Mucosa of descending colon (tissue), 3 donors: ENCODE results near the gene EHD1. TPM values are rescaled to one million over a fixed set of nuclear protein-coding genes. Genes with fewer than 3 reads are reported as not detected.

Experiments used
- ATAC-seq: fragments of 200-7000 bp; cut with Tn5 transposase; one replicate; pipeline ENCODE4 v1.9.1; 2020; ENCODE audit warnings: mild to moderate bottlenecking, moderate library complexity
- DNase-seq, 3 donors: peaks; one replicate each; pipeline ENCODE4 v3.0.0-alpha.2; 2020
- H3K36me3 ChIP-seq: fragments of 200-600 bp; one replicate; pipeline ENCODE4 v1.8.0; 2021; ENCODE audit warnings: low read depth, mild to moderate bottlenecking
- H3K4me1 ChIP-seq: fragments of 200-600 bp; one replicate; pipeline ENCODE4 v1.8.0; 2021; ENCODE audit warnings: low read depth, mild to moderate bottlenecking
- H3K4me3 ChIP-seq: fragments of 200-600 bp; one replicate; pipeline ENCODE4 v1.8.0; 2021; ENCODE audit warnings: mild to moderate bottlenecking
- H3K9me3 ChIP-seq: fragments of 200-600 bp; one replicate; pipeline ENCODE4 v1.8.0; 2021; ENCODE audit warnings: mild to moderate bottlenecking
- intact Hi-C, 2 donors: fragments of 100-400 bp; cut with DNase I in 1 of 2; cut with micrococcal nuclease in 1 of 2; formaldehyde crosslinking; loops; one replicate each; pipeline versions ENCODE4 v1.11.0 to v1.11.1; 2022; cut with DNase I, micrococcal nuclease
- total RNA-seq, 3 donors: library from RNA; stranded (reverse); fragmentation: NEBNext Ultra II Directional in 2 of 3; extraction: Animal tissue kit (Norgen Biotek cat#: 25700) in 2 of 3; gene quantifications; one replicate each; pipeline versions ENCODE4 v1.2.1 to v1.2.4, GENCODE V29; 2021 to 2023
- TF ChIP-seq, protein P1 (sequence below): fragments of 200-600 bp; IDR thresholded peaks from one replicate; pipeline ENCODE4 v1.8.0; 2022; ENCODE audit warnings: antibody characterized with exemption, mild to moderate bottlenecking
- donor health status: DM: no; HTN: no; CAD: no; lungs with moderate emphysema.
- donor health status: DM: no; HTN: no; CAD: no.
- donor health status: DM: no; HTN: yes; CAD: no.

The EHD1 gene
- total RNA-seq, 3 donors from 2014 or later, result 58.3 to 85.9 (median 81.5) TPM

DNA sequence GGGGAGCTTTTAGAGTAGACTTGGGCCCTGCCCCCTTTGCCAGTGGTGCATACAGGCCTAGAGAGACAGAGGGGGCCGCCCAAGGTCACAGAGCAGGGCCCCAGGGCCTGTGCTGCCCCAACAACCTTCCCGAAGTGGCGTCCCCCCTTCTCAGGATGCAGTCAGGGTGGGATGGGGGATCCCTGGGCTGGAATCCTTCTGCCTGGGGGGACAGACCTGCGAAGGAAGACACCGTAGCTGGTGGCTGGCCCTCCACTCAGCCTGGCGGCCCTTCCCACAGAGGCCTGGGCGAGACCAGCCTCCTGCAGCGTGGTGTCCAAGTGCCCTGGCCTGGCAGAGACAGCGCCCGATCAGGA, 14.4 kb upstream of the EHD1 start:
- H3K36me3 ChIP-seq, result no peaks in the 10 kb centered on the region
- ATAC-seq (no peak), DNase-seq (peak in 1 of 3 donors; percentile 56)
- peak overlapping the region; percentile 72 for H3K4me3 ChIP-seq
- peaks cover 12% of the 10 kb centered on the region for H3K4me1 ChIP-seq
- no peaks in the 10 kb centered on the region for H3K9me3 ChIP-seq
- TF ChIP-seq, protein P1, sequence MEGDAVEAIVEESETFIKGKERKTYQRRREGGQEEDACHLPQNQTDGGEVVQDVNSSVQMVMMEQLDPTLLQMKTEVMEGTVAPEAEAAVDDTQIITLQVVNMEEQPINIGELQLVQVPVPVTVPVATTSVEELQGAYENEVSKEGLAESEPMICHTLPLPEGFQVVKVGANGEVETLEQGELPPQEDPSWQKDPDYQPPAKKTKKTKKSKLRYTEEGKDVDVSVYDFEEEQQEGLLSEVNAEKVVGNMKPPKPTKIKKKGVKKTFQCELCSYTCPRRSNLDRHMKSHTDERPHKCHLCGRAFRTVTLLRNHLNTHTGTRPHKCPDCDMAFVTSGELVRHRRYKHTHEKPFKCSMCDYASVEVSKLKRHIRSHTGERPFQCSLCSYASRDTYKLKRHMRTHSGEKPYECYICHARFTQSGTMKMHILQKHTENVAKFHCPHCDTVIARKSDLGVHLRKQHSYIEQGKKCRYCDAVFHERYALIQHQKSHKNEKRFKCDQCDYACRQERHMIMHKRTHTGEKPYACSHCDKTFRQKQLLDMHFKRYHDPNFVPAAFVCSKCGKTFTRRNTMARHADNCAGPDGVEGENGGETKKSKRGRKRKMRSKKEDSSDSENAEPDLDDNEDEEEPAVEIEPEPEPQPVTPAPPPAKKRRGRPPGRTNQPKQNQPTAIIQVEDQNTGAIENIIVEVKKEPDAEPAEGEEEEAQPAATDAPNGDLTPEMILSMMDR, result no peak
- intact Hi-C loops, result loop anchor here (5.0 kb wide), 1 partner anchor 46 kb away; no protein-coding TSS in a partner anchor

DNA sequence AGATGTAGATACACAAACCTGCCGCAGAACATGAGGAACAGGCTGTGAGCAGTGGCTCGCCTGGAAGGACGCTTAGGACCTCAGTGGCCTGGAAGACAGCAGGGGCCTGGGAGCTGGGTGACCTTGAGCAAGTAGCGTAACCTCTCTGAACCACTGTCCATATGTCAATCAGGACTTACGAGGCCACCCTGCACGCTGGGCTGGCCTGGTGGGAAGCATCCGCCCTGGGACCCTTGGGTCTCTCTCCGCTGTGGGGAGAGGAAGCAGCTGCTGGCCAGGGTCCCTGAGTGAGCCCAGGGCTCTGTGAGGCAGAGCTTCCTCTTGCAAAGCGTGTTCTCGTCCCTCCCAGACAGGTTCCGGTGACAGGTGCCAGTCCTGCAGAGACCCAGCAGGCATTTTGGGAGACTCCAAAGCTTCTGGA, 14.0 kb upstream of the EHD1 start:
- Histone ChIP-seq H3K36me3 (no peaks in the 10 kb centered on the region), H3K4me1 (peaks cover 16% of the 10 kb centered on the region), H3K4me3 (peak overlapping the region; percentile 72), H3K9me3 (no peaks in the 10 kb centered on the region)
- DNase-seq (peak in 1 of 3 donors; percentile 59), ATAC-seq (no peak)
- TF ChIP-seq, protein P1, result no peak
- intact Hi-C loops, result loop anchor here (5.0 kb wide), 1 partner anchor 45 kb away; no protein-coding TSS in a partner anchor

DNA sequence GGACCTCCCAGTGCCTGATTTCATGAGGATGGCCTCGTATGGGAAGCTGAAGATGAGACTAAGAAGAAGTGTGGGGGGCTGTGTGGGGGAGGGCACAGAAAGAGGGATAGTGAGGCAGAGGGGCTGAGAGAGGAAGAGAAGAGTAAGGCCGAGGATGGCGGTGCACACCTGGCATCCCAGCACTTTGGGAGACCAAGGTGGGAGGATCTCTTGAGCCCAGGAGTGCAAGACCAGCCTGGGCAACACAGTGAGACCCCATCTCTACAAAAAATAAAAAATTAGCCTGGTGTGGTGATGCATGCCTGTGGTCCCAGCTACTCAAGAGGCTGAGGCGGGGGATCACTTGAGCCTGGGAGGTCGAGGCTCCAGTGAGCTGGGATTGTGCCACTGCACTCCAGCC, 13.5 kb upstream of the EHD1 start:
- H3K9me3 ChIP-seq, result no peaks in the 10 kb centered on the region
- TF ChIP-seq, protein P1, result no peak
- DNase-seq (no peak), ATAC-seq (no peak)
- no peaks in the 10 kb centered on the region for H3K36me3 ChIP-seq
- H3K4me1 ChIP-seq, result peaks cover 20% of the 10 kb centered on the region
- intact Hi-C loops, result loop anchor here (5.0 kb wide), 1 partner anchor 45 kb away; no protein-coding TSS in a partner anchor
- H3K4me3 ChIP-seq, result peak overlapping the region; percentile 72

DNA sequence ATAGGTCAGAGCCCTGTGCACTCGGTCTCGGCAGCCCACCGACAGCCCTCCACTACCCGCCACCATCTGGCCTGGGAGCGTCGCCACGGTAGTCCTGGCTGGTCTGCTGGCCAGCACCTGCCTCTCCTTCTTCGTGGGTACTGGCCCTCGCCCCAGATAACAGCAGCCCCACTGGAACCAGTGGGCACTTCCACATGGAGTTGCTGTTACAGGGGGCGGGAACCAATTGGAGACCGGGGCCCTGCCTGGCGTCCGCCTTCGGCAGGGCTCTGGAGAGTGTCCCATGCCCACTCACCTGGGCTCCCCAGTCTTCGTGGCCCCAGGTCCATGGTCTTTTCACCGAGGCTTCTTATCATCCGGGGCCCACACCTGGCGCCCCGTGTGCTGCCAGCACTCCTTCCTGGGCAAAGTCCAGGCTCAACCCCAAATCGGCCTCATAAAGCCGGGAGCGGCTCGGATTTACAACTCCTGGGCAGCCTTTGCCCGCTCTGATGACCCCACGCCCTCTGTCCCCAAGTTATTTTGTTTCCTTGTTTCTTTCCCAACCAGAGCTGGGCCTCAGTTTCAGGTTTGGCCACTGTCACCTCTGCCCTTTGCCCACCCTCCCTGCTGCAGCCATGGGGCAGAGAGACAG, 12.9 kb upstream of the EHD1 start:
- DNase-seq (peak; percentile 89 to 92 (median 91)), ATAC-seq (peak; percentile 43)
- Histone ChIP-seq H3K4me3 (peak overlapping the region; percentile 72), H3K36me3 (no peaks in the 10 kb centered on the region), H3K4me1 (peaks cover 20% of the 10 kb centered on the region), H3K9me3 (no peaks in the 10 kb centered on the region)
- intact Hi-C loops, result loop anchor here (5.0 kb wide), 1 partner anchor 44 kb away; no protein-coding TSS in a partner anchor
- TF ChIP-seq, protein P1, result peak; percentile 9

DNA sequence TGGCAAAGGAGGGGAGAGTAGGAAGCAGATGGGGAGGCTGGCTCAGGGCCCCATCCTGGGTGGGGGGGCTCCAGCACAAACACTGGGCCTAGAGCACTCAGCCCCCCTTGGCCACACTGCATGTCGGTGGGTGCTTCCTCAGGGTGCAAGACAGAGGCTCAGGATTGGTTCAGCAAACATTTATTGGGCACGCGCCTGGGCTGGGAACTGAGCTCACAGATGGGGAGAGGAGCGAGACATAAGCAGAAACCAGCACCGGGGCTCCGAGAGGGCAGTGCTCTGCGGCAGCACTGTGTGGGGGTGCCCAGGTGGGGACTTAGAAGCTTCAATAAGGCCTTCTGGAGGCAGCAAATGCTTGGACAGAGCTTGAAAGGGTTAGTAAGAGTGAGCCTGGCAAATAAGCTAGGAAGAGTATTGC, 12.1 kb upstream of the EHD1 start:
- intact Hi-C loops, result loop anchor here (5.0 kb wide), 1 partner anchor 43 kb away; no protein-coding TSS in a partner anchor
- no peaks in the 10 kb centered on the region for H3K36me3 ChIP-seq
- no peak for ATAC-seq
- H3K9me3 ChIP-seq, result no peaks in the 10 kb centered on the region
- H3K4me1 ChIP-seq, result peaks cover 20% of the 10 kb centered on the region
- H3K4me3 ChIP-seq, result peak overlapping the region; percentile 72
- TF ChIP-seq, protein P1, result no peak
- DNase-seq, result no peak
